Activated naive CD4-positive, alpha-beta T cell treated with anti-CD3 and anti-CD28 coated beads, Interleukin-2, amount 10 ng/mL, durations not matched to agents 7 days and 5 days (primary cell): ENCODE data around the gene OSBPL9.

Experiments
- CTCF ChIA-PET: fragments of 350-600 bp; sonication (Branson Sonifier 250); formaldehyde crosslinking; loops from one replicate; lab custom pipeline; 2021; ENCODE audit warnings: antibody characterized with exemption; lab: Charles Lee
- DNase-seq: peaks from one replicate; pipeline ENCODE4 v3.0.0-alpha.2; 2020
- H3K27ac Mint-ChIP-seq: one replicate; pipeline ENCODE4 v1.8.0; 2021; ENCODE audit warnings: mild to moderate bottlenecking, moderate library complexity, mixed read lengths
- H3K27me3 Mint-ChIP-seq: one replicate; pipeline ENCODE4 v1.8.0; 2021; ENCODE audit warnings: mild to moderate bottlenecking, mixed read lengths
- H3K36me3 Mint-ChIP-seq: one replicate; pipeline ENCODE4 v1.8.0; 2021; ENCODE audit warnings: mixed read lengths
- H3K4me1 Mint-ChIP-seq: one replicate; pipeline ENCODE4 v1.8.0; 2021; ENCODE audit warnings: mixed read lengths
- H3K4me3 Mint-ChIP-seq: one replicate; pipeline ENCODE4 v1.8.0; 2021; ENCODE audit warnings: mild to moderate bottlenecking, moderate library complexity, mixed read lengths
- H3K9me3 Mint-ChIP-seq: one replicate; pipeline ENCODE4 v1.8.0; 2021; ENCODE audit warnings: mixed read lengths

Gene OSBPL9

DNA sequence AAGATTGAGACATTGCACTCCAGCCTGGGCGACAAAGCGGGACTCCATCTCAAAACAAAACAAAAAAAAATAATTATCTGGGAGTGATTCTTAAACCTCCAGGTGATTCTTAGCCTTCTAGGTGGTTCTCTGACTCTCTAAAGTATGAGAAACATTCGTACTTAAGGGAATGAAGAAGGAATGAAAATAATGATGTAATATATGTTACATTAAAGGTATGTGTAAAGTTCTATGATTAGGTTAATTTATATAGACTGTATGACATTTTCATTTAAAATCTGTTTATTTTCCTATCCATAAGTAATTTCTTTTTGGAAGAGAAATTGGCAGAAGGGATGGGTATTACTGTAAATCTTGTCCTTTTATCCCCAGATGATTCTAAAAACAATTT, 34.7 kb downstream of the OSBPL9 start:
- Mint-ChIP-seq H3K4me3 (no peak overlapping the region), H3K9me3 (no peaks in the 10 kb centered on the region), H3K27me3 (no peaks in the 10 kb centered on the region), H3K36me3 (peaks cover 6% of the 10 kb centered on the region), H3K27ac (no peak overlapping the region), H3K4me1 (no peaks in the 10 kb centered on the region)
- CTCF ChIA-PET: no interaction called here
- DNase-seq: no peak

DNA sequence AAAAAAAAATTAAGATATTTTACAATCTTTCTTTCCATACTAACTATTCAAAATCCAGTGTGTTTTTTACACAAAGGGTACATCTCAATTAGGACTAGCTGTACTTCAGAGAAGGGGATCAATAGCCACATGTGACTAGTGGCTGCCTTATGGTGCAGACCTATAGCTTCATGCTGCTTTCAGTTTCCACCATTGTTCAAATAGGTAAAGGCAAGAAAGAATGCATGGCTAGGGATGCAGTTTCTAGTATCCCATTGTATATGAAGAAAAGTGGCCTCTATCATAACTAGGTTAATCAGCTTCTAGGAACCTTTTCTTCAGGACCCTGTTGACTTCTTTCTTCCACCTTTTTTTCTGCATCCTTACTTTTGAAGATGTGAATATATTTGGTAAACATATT, 35.7 kb downstream of the OSBPL9 start:
- CTCF ChIA-PET: no interaction called here
- H3K27me3 Mint-ChIP-seq: no peaks in the 10 kb centered on the region
- H3K27ac Mint-ChIP-seq: no peak overlapping the region
- H3K9me3 Mint-ChIP-seq: no peaks in the 10 kb centered on the region
- peaks cover 6% of the 10 kb centered on the region for H3K36me3 Mint-ChIP-seq
- no peak for DNase-seq
- no peaks in the 10 kb centered on the region for H3K4me1 Mint-ChIP-seq
- H3K4me3 Mint-ChIP-seq: no peak overlapping the region

DNA sequence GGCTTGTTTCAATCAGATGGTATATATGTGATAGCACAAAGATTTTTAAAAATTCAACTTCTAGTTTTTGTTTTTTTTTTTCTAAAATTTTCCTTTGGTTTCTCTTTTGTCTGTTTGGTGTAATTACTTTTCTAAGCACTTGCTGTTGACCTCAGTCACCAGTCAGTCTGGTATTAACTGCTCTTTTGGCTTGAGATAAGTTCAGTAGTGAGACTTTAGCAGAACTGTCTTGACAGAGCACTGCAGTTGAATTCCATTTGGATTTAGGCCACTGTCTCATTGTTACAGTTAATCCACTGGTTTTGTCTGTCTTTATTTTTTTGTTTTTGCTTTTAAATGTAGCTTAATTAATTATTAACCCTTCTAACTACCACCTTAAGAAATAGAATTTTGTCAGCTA, 36.2 kb downstream of the OSBPL9 start:
- Mint-ChIP-seq H3K27me3 (no peaks in the 10 kb centered on the region), H3K36me3 (peaks cover 6% of the 10 kb centered on the region), H3K9me3 (no peaks in the 10 kb centered on the region), H3K4me1 (no peaks in the 10 kb centered on the region), H3K27ac (no peak overlapping the region), H3K4me3 (no peak overlapping the region)
- DNase-seq: no peak
- CTCF ChIA-PET: no interaction called here

DNA sequence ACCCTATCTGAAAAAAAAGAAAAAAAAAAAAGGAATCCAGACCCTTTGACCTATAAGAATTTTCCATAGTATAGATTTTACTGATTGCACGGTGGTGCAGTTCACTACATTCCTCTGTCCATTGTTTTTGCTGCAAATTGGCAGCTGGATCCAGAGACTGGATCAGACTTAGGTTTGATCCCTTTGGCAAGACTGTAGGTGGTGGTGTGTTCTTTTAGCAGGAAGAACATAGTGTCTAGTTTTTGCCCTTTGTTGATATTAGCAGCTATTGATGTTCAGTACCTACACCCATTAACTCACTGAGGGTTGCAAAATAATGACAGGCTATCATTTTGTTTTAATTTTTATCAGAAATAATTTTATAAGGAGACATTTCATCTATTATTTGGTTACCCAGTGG, 37.1 kb downstream of the OSBPL9 start:
- no peaks in the 10 kb centered on the region for H3K9me3 Mint-ChIP-seq

DNA sequence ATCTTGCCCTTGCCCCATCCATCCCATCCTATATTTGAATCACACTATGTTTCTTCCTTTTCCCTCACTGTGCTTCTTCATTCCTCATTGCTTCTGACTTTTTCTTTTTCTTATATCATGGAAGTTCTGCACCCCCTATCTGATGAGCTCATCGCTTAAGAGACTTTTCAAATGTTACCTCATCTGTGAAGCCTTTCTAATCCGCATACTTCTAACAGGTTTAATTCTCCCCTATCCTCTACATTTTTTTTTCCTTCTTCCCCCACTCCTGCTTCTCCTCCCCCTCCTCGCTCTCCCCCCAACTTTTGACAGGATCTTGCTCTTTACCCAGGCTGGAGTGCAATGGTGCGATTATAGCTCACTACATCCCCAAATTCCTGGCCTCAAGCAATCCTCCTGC, 39.5 kb downstream of the OSBPL9 start:
- no peak for DNase-seq
- Mint-ChIP-seq H3K4me1 (no peaks in the 10 kb centered on the region), H3K9me3 (no peaks in the 10 kb centered on the region), H3K4me3 (no peak overlapping the region), H3K36me3 (peaks cover 6% of the 10 kb centered on the region), H3K27ac (no peak overlapping the region), H3K27me3 (no peaks in the 10 kb centered on the region)
- CTCF ChIA-PET: no interaction called here

More for the DNA sequence above, 37.1 kb downstream of the OSBPL9 start:
- Mint-ChIP-seq H3K4me3 (no peak overlapping the region), H3K27me3 (no peaks in the 10 kb centered on the region), H3K27ac (no peak overlapping the region), H3K36me3 (peaks cover 6% of the 10 kb centered on the region), H3K4me1 (no peaks in the 10 kb centered on the region)
- CTCF ChIA-PET: interaction anchor here (0.6 kb wide), 1 partner anchor 917 kb away, joined by 4 read pairs; no protein-coding TSS in a partner anchor
- no peak for DNase-seq

DNA sequence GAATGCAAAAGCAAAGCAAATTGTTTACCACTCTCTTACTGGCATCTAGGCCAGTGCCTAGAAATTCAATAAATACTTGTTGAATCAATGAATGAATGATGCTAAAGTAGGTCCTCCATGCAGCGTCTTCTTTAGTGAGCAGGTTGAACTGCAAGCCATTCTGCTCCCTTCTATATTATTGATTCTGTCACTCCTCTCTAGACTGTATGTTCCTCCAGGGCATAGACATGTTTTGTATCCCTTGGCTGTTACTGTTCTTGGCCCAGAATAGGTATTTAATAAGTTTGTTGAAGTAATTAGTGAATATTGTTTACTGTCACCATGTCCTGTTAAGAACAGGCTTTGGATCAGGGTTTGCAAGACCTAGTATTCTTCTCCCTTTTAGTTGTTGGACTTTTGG, 43.7 kb downstream of the OSBPL9 start:
- DNase-seq: no peak
- Mint-ChIP-seq H3K27me3 (no peaks in the 10 kb centered on the region), H3K27ac (no peak overlapping the region), H3K36me3 (no peaks in the 10 kb centered on the region), H3K9me3 (no peaks in the 10 kb centered on the region), H3K4me1 (no peaks in the 10 kb centered on the region), H3K4me3 (no peak overlapping the region)
- CTCF ChIA-PET: no interaction called here

DNA sequence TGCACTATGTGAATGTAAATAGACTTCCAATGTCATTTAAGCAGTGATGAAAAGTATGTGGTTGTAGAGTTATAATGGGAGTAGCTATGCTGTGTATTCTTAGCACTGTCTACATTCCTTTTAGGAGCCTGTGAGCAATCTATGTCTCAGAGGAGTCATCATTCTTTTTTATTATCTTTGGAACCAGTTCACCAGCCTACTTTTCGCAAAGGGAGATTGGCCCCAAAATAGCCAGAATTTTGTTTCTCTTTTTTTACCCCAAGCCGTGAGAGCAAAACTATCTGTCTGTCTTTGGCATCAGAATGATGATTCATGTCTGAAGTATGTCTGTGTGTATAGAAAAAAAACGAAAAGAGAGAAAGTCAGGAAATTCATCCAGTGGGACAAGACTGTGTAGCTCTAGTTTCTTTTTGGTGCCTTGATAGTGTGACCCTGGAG, 44.2 kb downstream of the OSBPL9 start:
- no peaks in the 10 kb centered on the region for H3K4me1 Mint-ChIP-seq
- no peaks in the 10 kb centered on the region for H3K27me3 Mint-ChIP-seq
- H3K36me3 Mint-ChIP-seq: no peaks in the 10 kb centered on the region
- no peak for DNase-seq
- no peaks in the 10 kb centered on the region for H3K9me3 Mint-ChIP-seq
- CTCF ChIA-PET: no interaction called here
- H3K4me3 Mint-ChIP-seq: no peak overlapping the region
- H3K27ac Mint-ChIP-seq: no peak overlapping the region

DNA sequence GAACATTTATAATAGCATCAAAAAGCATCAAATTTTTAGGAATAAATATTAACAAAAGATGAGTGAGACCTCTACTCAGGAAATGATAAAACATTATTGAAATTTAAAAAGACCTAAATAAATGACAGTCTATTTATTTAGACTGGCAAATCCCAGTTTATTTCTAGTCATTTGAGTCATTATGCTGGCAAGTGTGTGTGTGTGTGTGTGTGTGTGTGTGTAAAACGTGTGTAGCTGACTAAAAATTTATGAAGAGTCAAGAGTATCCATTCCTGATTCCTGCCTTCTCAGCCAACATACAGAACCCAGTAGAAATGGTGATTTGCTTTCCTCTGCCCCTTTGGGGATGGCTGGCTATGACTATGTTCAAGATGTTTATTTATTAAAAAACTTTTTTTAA, 46.2 kb downstream of the OSBPL9 start:
- DNase-seq: no peak
- Mint-ChIP-seq H3K27ac (no peak overlapping the region), H3K4me3 (no peak overlapping the region), H3K27me3 (no peaks in the 10 kb centered on the region), H3K4me1 (no peaks in the 10 kb centered on the region), H3K36me3 (no peaks in the 10 kb centered on the region), H3K9me3 (no peaks in the 10 kb centered on the region)
- CTCF ChIA-PET: no interaction called here

DNA sequence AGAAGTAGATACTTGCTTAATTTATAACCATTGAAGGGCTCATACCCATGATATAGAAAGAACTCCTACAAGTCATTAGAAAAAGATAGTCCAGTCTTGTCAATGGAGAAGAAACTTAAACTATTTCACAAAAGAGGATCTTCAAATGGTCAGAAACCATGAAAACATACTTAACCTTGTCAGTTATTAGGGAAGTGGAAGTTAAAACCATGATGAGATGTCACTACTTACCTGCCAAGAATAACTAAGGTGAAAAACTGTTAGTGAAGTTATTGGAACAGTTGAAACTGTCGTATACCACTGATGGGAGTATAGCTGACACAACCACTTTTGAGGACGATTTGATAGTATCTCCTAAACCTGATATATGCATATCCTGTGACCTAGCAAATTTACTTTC, 46.8 kb downstream of the OSBPL9 start:
- H3K27me3 Mint-ChIP-seq: no peaks in the 10 kb centered on the region
- no peaks in the 10 kb centered on the region for H3K4me1 Mint-ChIP-seq
- CTCF ChIA-PET: no interaction called here
- no peak overlapping the region for H3K27ac Mint-ChIP-seq
- H3K36me3 Mint-ChIP-seq: no peaks in the 10 kb centered on the region
- no peak for DNase-seq
- no peak overlapping the region for H3K4me3 Mint-ChIP-seq
- no peaks in the 10 kb centered on the region for H3K9me3 Mint-ChIP-seq

DNA sequence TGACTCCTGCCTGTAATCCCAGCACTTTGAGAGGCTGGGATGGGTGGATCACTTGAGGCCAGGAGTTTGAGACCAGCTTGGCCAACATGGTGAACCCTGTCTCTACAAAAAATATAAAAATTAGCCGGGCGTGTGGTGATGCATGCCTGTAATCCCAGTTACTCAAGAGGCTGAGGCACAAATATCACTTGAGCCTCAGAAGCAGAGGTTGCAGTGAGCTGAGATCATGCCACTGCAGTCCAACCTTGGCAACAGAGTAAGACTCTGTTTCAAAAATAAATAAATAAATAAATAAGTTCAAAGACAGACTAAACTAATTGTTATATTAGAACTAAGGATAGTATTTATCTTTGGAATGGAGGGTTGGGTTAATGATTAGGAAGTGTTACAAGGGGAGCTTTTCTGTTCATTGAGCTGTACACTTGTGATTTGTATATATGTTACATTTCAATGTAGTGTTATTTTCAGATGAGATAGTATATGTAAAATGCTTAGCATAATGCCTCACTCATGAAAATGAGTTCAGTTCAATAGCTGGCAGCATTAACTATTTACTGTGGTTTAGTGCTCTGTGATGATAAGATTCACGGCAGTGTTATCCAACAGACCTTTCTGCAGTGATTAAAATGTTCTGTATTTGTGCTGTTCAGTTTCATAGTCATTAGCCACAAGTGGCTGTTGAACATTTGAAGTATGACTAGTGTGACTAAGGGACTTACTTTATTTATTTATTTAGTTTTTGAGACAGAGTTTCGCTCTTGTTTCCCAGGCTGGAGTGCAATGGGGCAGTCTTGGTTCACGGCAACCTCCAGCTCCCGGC, 47.7 kb downstream of the OSBPL9 start:
- H3K27me3 Mint-ChIP-seq: no peaks in the 10 kb centered on the region
- H3K27ac Mint-ChIP-seq: no peak overlapping the region
- no peaks in the 10 kb centered on the region for H3K36me3 Mint-ChIP-seq
- CTCF ChIA-PET: no interaction called here
- H3K4me1 Mint-ChIP-seq: no peaks in the 10 kb centered on the region
- no peak for DNase-seq
- no peak overlapping the region for H3K4me3 Mint-ChIP-seq
- no peaks in the 10 kb centered on the region for H3K9me3 Mint-ChIP-seq

DNA sequence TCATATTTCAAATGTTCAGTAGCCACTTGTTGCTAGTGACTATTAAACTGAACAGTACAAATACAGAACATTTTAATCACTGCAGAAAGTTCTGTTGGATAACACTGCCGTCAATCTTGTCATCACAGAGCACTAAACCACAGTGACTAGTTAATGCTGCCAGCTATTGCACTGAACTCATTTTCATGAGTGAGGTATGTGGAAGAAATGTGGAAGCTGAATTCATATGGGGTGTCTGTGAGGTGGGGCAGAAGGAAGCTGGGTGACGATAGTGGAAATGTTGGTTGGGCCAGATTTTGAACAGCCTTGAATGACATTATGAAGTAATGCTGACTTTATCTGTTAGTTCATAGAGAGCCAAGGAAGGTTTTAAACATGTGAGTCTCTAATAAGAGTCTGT, 49.6 kb downstream of the OSBPL9 start:
- Mint-ChIP-seq H3K9me3 (no peaks in the 10 kb centered on the region), H3K4me3 (no peak overlapping the region), H3K27ac (no peak overlapping the region), H3K4me1 (no peaks in the 10 kb centered on the region), H3K36me3 (no peaks in the 10 kb centered on the region), H3K27me3 (no peaks in the 10 kb centered on the region)
- CTCF ChIA-PET: interaction anchor here (0.6 kb wide), 1 partner anchor 9 kb away, joined by 3 read pairs; no protein-coding TSS in a partner anchor
- no peak for DNase-seq

DNA sequence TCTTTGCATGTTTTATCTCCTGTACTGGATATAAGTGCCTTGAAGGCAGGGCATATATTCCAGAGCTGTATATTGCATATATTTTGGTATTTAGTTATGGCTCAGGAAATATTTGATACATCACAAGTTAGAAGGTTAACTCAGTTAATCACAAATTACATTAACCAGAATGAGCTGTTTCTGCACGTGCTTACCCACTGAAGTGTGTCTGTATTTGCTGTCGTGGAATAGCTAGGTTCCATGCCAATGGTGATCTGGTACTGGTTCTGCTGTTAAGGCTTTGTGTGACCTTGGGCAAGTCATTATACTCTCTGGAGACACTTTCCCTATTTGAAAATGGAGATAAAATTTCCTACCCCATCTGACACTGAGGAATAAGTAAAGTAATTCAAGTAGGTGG, 50.7 kb downstream of the OSBPL9 start:
- CTCF ChIA-PET: no interaction called here
- no peaks in the 10 kb centered on the region for H3K36me3 Mint-ChIP-seq

DNA sequence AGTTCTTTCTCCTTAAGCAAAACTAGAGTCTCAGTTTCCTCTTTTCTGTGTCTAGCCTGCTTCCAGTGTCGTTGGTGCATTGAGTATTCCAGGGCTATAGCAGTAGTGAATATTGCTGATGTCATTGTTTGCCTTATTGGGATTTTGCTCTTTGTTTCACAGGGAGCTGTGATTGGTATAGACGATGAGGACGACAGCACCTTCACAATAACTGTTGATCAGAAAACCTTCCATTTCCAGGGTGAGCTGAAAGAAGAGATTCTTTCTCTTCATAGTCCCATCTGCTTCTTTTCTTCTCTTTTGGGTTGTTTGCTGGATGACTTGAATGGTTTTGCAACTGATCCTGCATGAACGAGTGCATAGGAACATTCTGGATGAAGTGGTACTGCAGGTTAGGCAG, 52.4 kb downstream of the OSBPL9 start:
- Mint-ChIP-seq H3K9me3 (no peaks in the 10 kb centered on the region), H3K36me3 (no peaks in the 10 kb centered on the region), H3K4me3 (no peak overlapping the region), H3K27ac (no peak overlapping the region), H3K27me3 (no peaks in the 10 kb centered on the region), H3K4me1 (no peaks in the 10 kb centered on the region)
- DNase-seq: no peak
- CTCF ChIA-PET: no interaction called here

More for the DNA sequence above, 50.7 kb downstream of the OSBPL9 start:
- no peaks in the 10 kb centered on the region for H3K4me1 Mint-ChIP-seq
- H3K27ac Mint-ChIP-seq: no peak overlapping the region
- DNase-seq: no peak
- H3K4me3 Mint-ChIP-seq: no peak overlapping the region
- no peaks in the 10 kb centered on the region for H3K9me3 Mint-ChIP-seq
- no peaks in the 10 kb centered on the region for H3K27me3 Mint-ChIP-seq

DNA sequence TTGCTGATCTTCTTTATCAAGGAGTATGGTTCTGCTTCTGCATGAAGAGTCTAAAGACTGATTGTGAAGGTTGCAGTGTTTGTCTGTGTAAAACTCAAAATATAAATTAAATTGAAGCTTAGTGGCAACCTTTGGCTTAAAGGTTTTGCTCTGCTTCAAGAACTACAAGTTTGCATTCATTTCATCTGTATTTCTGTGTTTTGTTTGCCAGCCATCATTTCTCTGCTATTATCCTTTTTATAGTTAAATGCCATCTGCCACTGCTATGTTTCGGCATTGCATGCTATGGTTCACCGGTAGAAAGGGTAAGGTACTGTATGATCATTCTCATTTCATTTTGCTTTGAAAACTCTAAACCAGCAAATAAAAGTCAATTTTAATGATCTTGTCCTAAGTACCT, 52.9 kb downstream of the OSBPL9 start:
- CTCF ChIA-PET: no interaction called here
- H3K4me1 Mint-ChIP-seq: no peaks in the 10 kb centered on the region
- H3K4me3 Mint-ChIP-seq: no peak overlapping the region
- no peaks in the 10 kb centered on the region for H3K36me3 Mint-ChIP-seq
- no peaks in the 10 kb centered on the region for H3K9me3 Mint-ChIP-seq
- DNase-seq: no peak
- no peaks in the 10 kb centered on the region for H3K27me3 Mint-ChIP-seq
- H3K27ac Mint-ChIP-seq: no peak overlapping the region

DNA sequence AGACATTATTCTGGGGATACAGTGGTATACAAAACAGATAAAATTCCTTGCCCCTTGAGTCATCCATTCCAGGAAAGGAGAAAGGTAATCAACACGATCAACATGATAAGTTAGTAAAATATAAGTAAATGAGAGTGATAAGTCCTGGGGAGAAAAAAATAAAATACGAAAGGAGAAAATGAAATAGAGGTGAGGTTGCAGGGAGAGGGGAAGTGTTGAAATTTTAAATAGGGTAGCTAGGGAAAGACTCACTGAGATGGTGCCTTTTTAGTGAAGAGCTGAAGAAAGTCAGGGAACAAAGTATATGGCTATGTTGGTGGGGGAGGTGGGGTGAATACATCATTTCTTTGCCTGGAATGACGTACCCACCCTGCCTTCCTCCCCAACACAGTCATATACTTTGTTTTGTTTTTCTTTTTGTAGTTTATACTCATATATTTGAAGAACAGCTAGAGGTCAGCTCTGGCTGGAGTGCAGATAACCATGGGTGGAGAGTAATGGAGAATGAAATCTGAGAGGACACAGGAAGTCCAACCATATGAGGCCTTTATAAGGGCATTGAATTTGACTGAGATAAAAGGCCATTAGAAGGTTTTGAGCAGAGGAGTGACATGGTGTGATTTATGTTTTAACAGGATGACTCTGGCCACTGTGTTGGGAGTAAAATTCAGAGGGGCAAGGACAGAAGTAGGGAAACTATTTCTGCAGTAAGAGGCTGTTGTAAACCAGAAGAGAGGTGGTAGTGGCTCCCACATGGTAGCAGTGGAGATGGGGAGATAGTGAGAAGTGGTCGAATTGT, 54.8 kb downstream of the OSBPL9 start:
- Mint-ChIP-seq H3K36me3 (no peaks in the 10 kb centered on the region), H3K9me3 (no peaks in the 10 kb centered on the region), H3K27me3 (no peaks in the 10 kb centered on the region), H3K4me1 (no peaks in the 10 kb centered on the region), H3K27ac (no peak overlapping the region), H3K4me3 (no peak overlapping the region)
- DNase-seq: no peak
- CTCF ChIA-PET: no interaction called here
